ENCODE measurements around the gene DENND1B. TPM values are rescaled to one million over a fixed set of nuclear protein-coding genes. Genes with fewer than 3 reads are reported as not detected.

The DENND1B gene
- total RNA-seq, 1 experiment from 2014 or later: 1.9 TPM

DNA sequence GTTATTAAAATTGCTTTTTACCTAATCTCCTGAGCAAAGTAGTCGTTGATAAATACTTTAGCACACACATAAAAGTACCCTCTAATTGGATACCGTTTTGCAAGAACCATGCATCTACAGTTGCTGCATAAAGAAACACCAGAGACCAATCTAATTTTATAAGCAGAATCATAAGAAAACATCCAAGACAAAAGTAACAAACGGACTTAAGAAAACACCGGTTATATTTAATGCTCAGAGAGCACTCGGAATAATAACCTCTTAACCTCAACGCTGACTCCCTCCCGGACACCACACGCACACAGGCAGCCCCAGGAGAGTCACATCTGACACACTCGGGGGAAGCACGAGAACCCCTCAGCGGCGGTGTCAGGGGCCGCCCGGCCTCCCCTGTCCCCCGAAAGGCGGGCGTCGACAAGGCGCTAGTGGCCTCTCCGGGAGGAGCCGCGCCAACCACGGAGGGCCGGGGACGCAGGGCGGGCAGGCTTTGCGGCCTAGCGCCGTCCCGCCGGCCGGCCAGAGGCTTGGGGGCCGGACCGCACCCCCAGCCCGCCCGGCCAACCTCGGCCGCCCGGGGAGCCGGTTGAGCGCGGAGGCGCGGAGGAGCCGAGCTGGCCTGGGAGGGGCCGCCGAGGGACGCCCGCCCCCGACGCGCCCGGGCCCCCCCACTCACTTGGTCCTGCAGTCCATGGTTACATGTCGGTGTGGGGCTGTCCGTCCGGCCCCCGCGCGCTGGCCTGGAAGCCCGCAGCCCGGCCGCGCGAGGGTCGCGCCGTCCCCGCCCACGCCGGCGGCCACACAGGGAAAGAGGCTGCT, 606 bp downstream of the DENND1B start:
- BruUV-seq (replicated peaks): no TSS peak
- peak overlapping the region; percentile 50 for H3K4me3 ChIP-seq (ENCODE audit: low read depth, low read length, poor library complexity, severe bottlenecking)
- no peak overlapping the region for H3K27ac ChIP-seq (ENCODE audit: low read depth, low read length, poor library complexity, severe bottlenecking)
- H3K9me3 ChIP-seq (ENCODE audit: low read depth, low read length, poor library complexity, severe bottlenecking): no peaks in the 10 kb centered on the region
- intact Hi-C loops (cut with micrococcal nuclease; ENCODE audit: unreplicated experiment): no loop called here
- peak; percentile 29 for DNase-seq (ENCODE audit: low spot score)
- no peak for TF ChIP-seq EZH2 (IDR thresholded peaks at IDR 0.05; ENCODE audit: borderline replicate concordance, low read depth, low read length, poor library complexity, severe bottlenecking)
- peaks cover 10% of the 10 kb centered on the region for H3K4me1 ChIP-seq (ENCODE audit: insufficient read depth, low read length, poor library complexity, severe bottlenecking)
- CTCF ChIA-PET: no interaction called here
- no peaks in the 10 kb centered on the region for H3K27me3 ChIP-seq (replicated peaks; ENCODE audit: insufficient read depth, low read depth, low read length, poor library complexity)
- H3K36me3 ChIP-seq (ENCODE audit: insufficient read depth, low read length, poor library complexity, severe bottlenecking): no peaks in the 10 kb centered on the region
- POLR2A ChIA-PET (ENCODE audit: low non-redundant PET): no interaction called here

DNA sequence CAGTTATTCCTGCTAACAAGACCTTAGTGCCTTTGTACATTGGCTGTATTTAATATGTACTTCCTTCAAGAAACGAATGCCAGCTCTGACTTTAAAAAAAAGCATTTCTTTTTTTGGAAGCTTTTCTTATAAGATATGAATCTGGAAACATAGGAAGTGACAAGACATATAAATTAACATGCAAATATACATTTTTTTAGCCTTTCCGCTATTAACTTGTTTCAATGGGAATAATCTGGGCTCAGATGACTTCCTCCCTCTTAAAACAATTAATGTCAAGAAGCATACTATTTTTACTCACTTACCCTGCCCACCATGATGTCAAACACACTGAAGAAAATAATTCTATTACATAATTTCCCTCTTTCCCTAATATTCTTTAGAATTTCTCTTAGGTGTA, 1.4 kb downstream of the DENND1B start:
- H3K27ac ChIP-seq (ENCODE audit: low read depth, low read length, poor library complexity, severe bottlenecking): no peak overlapping the region
- CTCF ChIA-PET: no interaction called here

DNA sequence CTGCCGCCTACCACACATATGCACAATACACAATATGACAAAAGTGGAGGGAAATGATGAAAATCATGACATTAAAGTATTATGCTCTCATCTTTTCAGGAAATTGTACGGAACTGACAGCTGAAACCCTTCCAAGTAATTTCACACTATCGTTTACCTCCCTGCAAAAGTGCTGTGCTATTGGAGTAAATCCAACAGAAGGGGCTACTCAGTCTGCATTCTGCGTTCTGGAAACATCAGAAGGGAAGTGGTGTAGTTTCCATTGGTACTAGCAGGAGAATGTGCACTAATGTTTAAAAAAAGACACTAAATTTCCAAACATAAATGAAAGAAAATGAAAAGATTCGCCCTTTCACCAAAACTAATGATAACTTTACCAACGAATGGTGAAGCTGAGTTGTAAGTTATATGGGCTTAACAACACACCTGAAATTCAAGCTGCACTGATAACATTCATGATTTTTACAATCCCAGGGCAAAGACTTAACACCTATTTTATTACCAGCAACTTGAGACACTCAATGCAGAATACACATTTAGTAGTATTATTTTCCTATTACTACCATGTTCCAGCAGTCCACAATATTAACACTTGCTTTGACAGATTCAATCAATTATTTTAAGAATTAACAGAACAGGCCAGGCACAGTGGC, 3.2 kb downstream of the DENND1B start:
- DNase-seq (ENCODE audit: low spot score): no peak
- no peaks in the 10 kb centered on the region for H3K27me3 ChIP-seq (replicated peaks; ENCODE audit: insufficient read depth, low read depth, low read length, poor library complexity)
- H3K27ac ChIP-seq (ENCODE audit: low read depth, low read length, poor library complexity, severe bottlenecking): no peak overlapping the region
- TF ChIP-seq, protein P1, sequence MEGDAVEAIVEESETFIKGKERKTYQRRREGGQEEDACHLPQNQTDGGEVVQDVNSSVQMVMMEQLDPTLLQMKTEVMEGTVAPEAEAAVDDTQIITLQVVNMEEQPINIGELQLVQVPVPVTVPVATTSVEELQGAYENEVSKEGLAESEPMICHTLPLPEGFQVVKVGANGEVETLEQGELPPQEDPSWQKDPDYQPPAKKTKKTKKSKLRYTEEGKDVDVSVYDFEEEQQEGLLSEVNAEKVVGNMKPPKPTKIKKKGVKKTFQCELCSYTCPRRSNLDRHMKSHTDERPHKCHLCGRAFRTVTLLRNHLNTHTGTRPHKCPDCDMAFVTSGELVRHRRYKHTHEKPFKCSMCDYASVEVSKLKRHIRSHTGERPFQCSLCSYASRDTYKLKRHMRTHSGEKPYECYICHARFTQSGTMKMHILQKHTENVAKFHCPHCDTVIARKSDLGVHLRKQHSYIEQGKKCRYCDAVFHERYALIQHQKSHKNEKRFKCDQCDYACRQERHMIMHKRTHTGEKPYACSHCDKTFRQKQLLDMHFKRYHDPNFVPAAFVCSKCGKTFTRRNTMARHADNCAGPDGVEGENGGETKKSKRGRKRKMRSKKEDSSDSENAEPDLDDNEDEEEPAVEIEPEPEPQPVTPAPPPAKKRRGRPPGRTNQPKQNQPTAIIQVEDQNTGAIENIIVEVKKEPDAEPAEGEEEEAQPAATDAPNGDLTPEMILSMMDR (conservative IDR thresholded peaks at IDR 0.05; ENCODE audit: low read depth, low read length): no peak
- TF ChIP-seq EZH2 (IDR thresholded peaks at IDR 0.05; ENCODE audit: borderline replicate concordance, low read depth, low read length, poor library complexity, severe bottlenecking): no peak
- no peak overlapping the region for H3K4me3 ChIP-seq (ENCODE audit: low read depth, low read length, poor library complexity, severe bottlenecking)
- ChIA-PET POLR2A (ENCODE audit: low non-redundant PET) (no interaction called here), CTCF (no interaction called here)
- H3K4me1 ChIP-seq (ENCODE audit: insufficient read depth, low read length, poor library complexity, severe bottlenecking): peaks cover 10% of the 10 kb centered on the region
- no peaks in the 10 kb centered on the region for H3K36me3 ChIP-seq (ENCODE audit: insufficient read depth, low read length, poor library complexity, severe bottlenecking)
- no TSS peak for BruUV-seq (replicated peaks)
- H3K9me3 ChIP-seq (ENCODE audit: low read depth, low read length, poor library complexity, severe bottlenecking): no peaks in the 10 kb centered on the region
- intact Hi-C loops (cut with micrococcal nuclease; ENCODE audit: unreplicated experiment): no loop called here

More for the DNA sequence above, 1.4 kb downstream of the DENND1B start:
- DNase-seq (ENCODE audit: low spot score): peak; percentile 26
- Histone ChIP-seq H3K36me3 (ENCODE audit: insufficient read depth, low read length, poor library complexity, severe bottlenecking) (no peaks in the 10 kb centered on the region), H3K9me3 (ENCODE audit: low read depth, low read length, poor library complexity, severe bottlenecking) (no peaks in the 10 kb centered on the region), H3K27me3 (replicated peaks; ENCODE audit: insufficient read depth, low read depth, low read length, poor library complexity) (no peaks in the 10 kb centered on the region), H3K4me3 (ENCODE audit: low read depth, low read length, poor library complexity, severe bottlenecking) (peak overlapping the region; percentile 50), H3K4me1 (ENCODE audit: insufficient read depth, low read length, poor library complexity, severe bottlenecking) (peaks cover 10% of the 10 kb centered on the region)
- intact Hi-C loops (cut with micrococcal nuclease; ENCODE audit: unreplicated experiment): no loop called here
- POLR2A ChIA-PET (ENCODE audit: low non-redundant PET): no interaction called here
- BruUV-seq (replicated peaks): TSS peak; percentile 51
- no peak for TF ChIP-seq EZH2 (IDR thresholded peaks at IDR 0.05; ENCODE audit: borderline replicate concordance, low read depth, low read length, poor library complexity, severe bottlenecking)
- TF ChIP-seq, protein P1 (conservative IDR thresholded peaks at IDR 0.05; ENCODE audit: low read depth, low read length): no peak
